ENCODE data around the gene CYP8B1. TPM values are rescaled to one million over a fixed set of nuclear protein-coding genes. Genes with fewer than 3 reads are reported as not detected.

The CYP8B1 gene
- total and polyA plus RNA-seq, 2 of the 13 experiments (the other 11 are each of a cell fraction or from before 2014, with no cell fraction given) = 0.58 to 2.0 TPM

DNA sequence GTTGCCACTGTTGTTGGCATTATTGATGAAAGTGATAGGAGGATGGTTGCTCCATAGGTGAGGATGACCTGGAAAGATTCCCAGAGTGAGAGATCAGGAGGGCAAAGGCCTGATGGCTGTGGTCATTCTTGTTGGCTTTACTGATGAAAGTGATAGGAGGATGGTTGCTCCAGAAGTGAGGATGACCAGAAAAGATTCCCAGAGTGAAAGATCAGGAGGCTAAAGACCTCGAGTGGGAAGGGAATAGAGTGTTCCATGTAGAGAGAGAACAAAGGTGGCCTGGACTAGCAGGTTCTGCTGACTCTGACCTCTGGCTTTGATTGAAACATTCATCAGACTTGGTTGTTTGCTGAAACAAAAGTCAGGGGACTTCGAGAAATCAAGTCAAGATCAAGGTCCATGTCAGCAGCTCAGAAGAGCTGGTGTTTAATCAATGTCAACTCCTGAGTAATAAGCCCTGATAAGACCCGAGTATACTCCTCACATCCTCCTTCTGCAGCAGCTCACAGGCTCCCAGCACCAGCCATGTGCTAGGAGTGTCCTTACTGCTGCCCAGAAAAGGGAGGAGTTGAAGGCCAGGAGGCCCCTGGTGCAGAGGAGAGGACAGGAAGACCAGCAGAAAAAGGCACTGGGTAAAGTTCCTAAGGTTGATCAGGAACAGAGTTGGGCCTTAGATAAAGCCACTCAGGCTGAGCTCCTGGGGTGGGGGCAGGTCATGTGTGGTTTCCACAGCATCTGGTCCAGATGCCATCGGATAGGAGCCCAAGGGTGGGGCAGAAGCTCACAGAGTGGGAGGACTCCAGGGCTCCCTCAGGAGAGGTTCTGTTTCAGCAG is 19.9 kb downstream of the CYP8B1 start (continued):
- TF ChIP-seq ZNF383 (CRISPR knock-in tag; IDR thresholded peaks at IDR 0.05; ENCODE audit: borderline replicate concordance) (no peak), XBP1 (CRISPR knock-in tag; IDR thresholded peaks at IDR 0.05) (no peak), TCF7L2 (IDR thresholded peaks at IDR 0.05; ENCODE audit: low read depth, low read length) (no peak), THAP8 (CRISPR knock-in tag; IDR thresholded peaks at IDR 0.05; ENCODE audit: borderline replicate concordance) (no peak), NRL (CRISPR knock-in tag; IDR thresholded peaks at IDR 0.05; ENCODE audit: borderline replicate concordance) (no peak), ZNF749 (CRISPR knock-in tag; IDR thresholded peaks at IDR 0.05; ENCODE audit: borderline replicate concordance) (no peak), REL (CRISPR knock-in tag; conservative IDR thresholded peaks at IDR 0.05) (no peak), KLF15 (CRISPR knock-in tag; IDR thresholded peaks at IDR 0.05; ENCODE audit: borderline replicate concordance) (no peak), ZNF30 (CRISPR knock-in tag; IDR thresholded peaks at IDR 0.05) (no peak), ZNF776 (CRISPR knock-in tag; IDR thresholded peaks at IDR 0.05) (no peak), ADNP (CRISPR knock-in tag; IDR thresholded peaks at IDR 0.05) (no peak), CBX1 (IDR thresholded peaks at IDR 0.05; ENCODE audit: low read depth) (no peak), ZNF713 (CRISPR knock-in tag; IDR thresholded peaks at IDR 0.05) (no peak), MTA1 (CRISPR knock-in tag; IDR thresholded peaks at IDR 0.05; ENCODE audit: borderline replicate concordance) (peak; percentile 89), ATF4 (CRISPR knock-in tag; IDR thresholded peaks at IDR 0.05) (no peak; a peak in 1 of 4 replicates), ZNF556 (CRISPR knock-in tag; IDR thresholded peaks at IDR 0.05; ENCODE audit: borderline replicate concordance) (peak; percentile 63; the same call in 1 of the 2 replicates), ZNF17 (CRISPR knock-in tag; IDR thresholded peaks at IDR 0.05) (no peak), RXRB (CRISPR knock-in tag; IDR thresholded peaks at IDR 0.05; ENCODE audit: borderline replicate concordance) (peak; percentile 94), ZNF280B (CRISPR knock-in tag; IDR thresholded peaks at IDR 0.05; ENCODE audit: borderline replicate concordance) (0 out of 2 replicates have a peak, but pooled peaks have one; percentile 38), NFIB (CRISPR knock-in tag; IDR thresholded peaks at IDR 0.05; ENCODE audit: borderline replicate concordance) (no peak)
- TF ChIP-seq, protein P1, sequence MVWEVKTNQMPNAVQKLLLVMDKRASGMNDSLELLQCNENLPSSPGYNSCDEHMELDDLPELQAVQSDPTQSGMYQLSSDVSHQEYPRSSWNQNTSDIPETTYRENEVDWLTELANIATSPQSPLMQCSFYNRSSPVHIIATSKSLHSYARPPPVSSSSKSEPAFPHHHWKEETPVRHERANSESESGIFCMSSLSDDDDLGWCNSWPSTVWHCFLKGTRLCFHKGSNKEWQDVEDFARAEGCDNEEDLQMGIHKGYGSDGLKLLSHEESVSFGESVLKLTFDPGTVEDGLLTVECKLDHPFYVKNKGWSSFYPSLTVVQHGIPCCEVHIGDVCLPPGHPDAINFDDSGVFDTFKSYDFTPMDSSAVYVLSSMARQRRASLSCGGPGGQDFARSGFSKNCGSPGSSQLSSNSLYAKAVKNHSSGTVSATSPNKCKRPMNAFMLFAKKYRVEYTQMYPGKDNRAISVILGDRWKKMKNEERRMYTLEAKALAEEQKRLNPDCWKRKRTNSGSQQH (CRISPR knock-in tag; IDR thresholded peaks at IDR 0.05; ENCODE audit: low read depth) = peak; percentile 44; the same call in 1 of the 2 replicates
- TF ChIP-seq, protein P2, sequence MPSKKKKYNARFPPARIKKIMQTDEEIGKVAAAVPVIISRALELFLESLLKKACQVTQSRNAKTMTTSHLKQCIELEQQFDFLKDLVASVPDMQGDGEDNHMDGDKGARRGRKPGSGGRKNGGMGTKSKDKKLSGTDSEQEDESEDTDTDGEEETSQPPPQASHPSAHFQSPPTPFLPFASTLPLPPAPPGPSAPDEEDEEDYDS (CRISPR knock-in tag; IDR thresholded peaks at IDR 0.05) = peak; percentile 32
- TF ChIP-seq, protein P3, sequence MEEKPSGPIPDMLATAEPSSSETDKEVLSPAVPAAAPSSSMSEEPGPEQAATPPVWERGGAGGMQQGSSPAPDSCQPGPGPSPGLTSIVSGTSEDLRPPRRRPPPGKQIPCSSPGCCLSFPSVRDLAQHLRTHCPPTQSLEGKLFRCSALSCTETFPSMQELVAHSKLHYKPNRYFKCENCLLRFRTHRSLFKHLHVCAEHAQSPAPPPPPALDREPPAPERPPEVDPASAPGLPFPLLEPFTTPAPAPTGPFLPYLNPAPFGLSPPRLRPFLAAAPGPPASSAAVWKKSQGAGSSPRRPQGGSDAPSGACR (CRISPR knock-in tag; IDR thresholded peaks at IDR 0.05) = peak; percentile 83; the same call in 1 of the 2 replicates

Measured in HepG2 (cell line).